Renal pelvis (tissue), 4 donors: ENCODE data around the gene GATAD2A. TPM values are rescaled to one million over a fixed set of nuclear protein-coding genes. Genes with fewer than 3 reads are reported as not detected.
A peak's percentile ranks its signal among the peaks of the same experiment; 100 is the strongest.

Experiments used
- DNase-seq: peaks from one replicate; pipeline ENCODE4 v3.0.0-alpha.2; 2013
- polyA plus RNA-seq, 3 donors: library from polyadenylated mRNA; unstranded; fragments of 120-200 nt; gene quantifications; one replicate each; pipeline ENCODE4 v1.2.1, GENCODE V29; 2013; ENCODE audit not compliant: insufficient read length in 3 of 3

Gene GATAD2A
- polyA plus RNA-seq, 3 donors, result 48.7 to 61.4 (median 56.4) TPM

GRCh38 chr19:19487950-19488874, 82.7 kb downstream of the GATAD2A start:
- no peak for DNase-seq

GRCh38 chr19:19488875-19489690, 83.6 kb downstream of the GATAD2A start:
- DNase-seq, result peak; percentile 95

GRCh38 chr19:19489804-19490204, 84.3 kb downstream of the GATAD2A start:
- no peak for DNase-seq

DNA sequence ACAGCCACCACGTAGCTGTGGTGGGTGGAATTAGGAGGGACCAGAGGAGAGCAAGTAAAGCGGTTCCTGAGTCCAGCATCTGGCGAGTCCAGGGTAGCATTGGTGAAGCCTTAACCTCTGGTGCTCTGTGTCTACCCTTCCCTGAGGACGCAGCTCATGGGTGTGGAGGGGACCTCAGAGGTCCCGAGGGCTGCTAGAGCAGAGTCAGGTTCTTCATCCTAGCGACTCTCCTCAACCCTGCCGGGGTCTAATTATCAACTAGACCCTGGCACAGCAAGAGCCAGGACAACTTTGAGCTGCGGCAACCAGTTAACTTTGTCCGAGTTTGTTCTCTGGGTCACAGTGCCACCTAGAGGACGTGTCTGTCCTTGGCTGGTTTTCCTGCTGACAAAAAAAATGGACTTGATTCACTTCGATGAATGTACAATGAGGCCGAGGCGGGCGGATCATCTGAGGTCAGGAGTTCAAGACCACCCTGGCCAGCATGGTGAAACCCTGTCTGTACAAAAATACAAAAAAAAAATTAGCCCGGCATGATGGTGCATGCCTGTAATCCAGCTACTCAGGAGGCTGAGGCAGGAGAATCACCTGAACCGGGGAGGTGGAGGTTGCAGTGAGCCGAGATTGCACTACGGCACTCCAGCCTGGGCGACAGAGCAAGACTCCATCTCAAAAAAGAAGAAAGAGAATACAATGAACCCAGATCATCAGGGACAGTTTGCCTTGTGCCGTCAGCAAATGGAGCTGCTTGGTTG, 84.9 kb downstream of the GATAD2A start:
- DNase-seq, result peak; percentile 90

DNA sequence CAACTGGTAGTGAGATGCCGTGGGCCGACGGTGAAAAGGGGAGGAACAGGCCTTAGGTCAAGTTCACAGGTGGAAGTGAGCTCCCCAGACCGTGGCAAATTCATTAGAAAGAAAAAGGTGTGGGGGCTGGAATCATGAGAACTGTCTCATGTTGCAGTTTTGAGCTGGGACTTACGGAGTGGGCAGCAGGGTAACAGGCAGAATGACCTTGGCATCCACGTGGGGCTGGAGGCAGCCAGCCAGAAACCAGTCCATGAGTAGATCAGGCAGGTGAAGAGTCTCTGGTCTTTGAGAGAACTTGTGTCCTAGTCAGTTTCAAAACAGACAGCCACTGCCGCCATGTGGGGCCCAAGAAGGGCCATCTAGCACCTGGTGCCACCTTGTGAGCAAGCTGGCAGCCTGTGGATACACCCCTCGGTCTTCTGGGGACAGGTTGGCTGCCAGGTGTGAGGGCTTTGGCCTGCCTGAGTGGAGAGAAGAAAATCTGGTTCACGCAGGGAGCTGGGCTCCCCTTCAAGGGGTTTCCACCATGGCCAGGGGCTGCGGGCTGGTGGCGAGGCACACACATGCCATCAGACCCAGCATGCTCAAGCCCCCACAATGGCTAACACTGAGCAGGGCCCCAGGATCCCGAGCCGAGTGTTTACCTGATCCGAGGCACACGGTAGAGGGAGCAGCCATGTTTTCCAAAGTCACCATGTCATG, 86.0 kb downstream of the GATAD2A start:
- no peak for DNase-seq

DNA sequence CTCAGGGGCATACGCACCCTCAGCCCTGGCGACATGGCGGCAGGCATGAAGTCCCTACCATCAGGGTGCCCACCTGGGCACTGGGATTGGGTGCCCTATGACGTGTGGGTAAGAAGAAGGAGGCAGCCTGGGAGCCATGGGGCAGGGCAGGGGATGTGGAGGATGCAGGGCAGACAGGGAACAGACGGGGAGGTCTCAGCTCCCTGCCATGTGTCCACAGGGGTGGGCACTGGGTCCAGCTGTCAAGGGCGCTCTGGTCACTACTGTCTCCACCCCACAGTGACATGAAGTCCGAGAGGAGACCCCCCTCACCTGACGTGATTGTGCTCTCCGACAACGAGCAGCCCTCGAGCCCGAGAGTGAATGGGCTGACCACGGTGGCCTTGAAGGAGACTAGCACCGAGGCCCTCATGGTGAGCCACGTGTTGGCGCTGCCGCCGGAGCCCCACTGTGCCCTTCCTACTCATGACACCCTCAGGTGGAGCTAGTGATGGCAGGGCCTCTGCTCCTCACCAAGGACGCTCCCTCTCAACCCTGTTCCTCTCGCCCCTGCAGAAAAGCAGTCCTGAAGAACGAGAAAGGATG, 86.6 kb downstream of the GATAD2A start:
- no peak for DNase-seq

- no peak for DNase-seq
These were observed 88.5 kb downstream of the GATAD2A start for GRCh38 chr19:19493841-19494546.

DNA sequence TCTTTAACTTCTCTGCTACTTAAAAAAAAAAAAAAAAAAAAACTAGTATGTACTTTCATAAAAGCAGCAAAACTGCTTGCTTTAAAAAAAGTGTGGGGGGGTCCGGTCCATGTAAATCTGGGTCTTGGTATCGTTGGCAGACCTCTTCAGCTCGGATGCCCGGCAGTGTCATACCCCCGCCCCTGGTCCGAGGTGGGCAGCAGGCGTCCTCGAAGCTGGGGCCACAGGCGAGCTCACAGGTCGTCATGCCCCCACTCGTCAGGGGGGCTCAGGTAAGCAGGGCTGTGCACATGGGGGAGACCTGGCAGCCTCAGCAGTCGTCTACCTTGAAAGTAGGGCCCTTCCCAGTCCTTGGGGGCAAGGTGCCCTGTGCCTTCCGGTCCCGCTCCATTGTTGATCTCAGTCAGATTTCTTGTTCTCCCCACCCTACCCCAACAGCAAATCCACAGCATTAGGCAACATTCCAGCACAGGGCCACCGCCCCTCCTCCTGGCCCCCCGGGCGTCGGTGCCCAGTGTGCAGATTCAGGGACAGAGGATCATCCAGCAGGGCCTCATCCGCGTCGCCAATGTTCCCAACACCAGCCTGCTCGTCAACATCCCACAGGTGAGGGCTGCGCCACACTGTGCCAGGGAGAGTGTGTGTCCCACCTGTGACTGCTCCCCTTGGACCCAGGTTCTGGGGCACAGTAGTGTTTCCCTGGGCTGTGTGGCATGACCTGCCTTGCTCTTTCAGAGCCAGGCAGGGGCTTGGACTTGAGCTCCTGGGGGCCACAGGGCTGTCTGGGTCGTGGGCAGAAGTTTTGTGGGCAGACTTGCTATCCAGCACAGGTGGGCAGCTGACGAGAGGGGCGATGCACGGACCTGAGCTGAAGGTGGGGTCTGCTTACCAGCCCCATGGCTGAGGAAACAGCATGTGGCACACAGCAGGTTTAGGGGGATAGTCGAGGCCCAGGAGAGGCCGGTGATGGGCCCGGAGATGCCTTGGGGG, 90.4 kb downstream of the GATAD2A start:
- no peak for DNase-seq

- DNase-seq, result no peak
These were observed 92.9 kb downstream of the GATAD2A start for GRCh38 chr19:19498255-19498991.

DNA sequence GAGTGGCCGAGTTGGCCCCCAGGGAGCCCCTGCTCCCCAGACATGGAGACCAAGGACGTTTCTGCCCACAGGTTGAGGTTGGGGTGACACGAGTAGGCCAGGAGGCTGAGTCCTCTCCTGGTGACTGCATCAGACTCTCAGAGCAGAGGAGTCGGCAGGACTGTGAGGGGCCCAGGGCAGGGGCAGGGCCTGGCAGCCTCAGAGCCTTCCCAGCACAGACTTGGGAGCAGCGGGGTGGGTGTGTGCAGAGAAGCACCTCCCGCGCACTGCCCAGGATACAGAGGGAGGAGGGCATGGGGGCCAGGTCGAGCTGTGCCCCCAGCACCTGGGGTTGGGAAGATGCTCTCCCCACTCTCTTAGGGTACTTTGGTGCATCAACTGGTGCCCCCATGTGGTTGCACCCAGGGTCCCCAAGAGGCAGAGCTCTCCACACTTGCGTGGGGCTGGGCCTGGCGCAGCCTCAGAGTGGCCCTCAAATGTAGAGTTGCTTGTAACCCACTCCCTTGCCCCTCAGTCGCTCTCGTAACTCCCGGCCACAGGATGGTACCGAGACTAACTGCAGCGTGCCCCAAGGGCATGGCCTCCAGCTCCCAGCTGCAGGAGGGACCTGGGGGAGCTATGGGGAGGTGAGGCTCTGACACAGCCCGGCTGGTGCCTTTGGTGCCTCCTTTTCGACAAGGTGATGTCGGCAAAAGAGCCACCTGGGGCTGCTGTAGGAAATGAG, 94.0 kb downstream of the GATAD2A start:
- DNase-seq, result no peak

DNA sequence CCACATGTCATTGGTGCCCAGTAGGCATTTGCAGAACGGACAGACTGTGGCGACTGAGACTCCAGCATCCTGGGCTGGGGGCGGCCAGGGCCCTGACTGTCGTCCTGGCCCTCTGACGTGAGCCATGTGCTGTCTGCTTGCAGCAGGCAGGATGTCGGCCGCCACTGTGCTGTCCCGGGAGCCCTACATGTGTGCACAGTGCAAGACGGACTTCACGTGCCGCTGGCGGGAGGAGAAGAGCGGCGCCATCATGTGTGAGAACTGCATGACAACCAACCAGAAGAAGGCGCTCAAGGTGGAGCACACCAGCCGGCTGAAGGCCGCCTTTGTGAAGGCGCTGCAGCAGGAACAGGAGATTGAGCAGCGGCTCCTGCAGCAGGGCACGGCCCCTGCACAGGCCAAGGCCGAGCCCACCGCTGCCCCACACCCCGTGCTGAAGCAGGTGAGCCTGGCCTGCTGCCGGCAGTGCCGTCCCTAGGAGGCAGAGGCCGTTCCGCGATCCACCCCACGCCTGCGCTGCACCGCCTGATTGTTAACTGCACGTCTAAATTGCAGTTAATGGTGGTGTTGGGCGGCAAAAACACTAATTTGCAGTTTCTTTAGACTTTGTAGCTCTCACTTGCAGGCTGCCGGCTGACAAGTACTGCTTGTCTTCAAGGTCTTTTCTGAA, 95.6 kb downstream of the GATAD2A start:
- no peak for DNase-seq

DNA sequence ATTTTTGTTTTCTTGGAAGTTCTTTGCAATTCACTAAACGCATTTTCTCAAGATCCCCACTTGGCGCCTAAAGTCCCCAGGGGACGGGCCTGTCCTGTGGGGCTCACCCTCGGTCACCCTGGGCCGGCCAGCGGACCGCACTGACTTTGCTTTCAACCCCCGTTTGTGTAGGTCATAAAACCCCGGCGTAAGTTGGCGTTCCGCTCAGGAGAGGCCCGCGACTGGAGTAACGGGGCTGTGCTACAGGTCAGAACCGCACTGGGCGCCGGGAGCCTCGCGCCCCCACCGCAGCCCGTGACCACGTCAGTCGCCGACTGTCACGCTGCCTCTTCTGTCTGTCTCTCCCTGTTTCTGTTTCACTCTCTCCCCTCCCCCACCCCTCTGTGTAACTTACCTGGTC, 96.3 kb downstream of the GATAD2A start:
- no peak for DNase-seq

GRCh38 chr19:19502281-19502680, 96.8 kb downstream of the GATAD2A start:
- no peak for DNase-seq

DNA sequence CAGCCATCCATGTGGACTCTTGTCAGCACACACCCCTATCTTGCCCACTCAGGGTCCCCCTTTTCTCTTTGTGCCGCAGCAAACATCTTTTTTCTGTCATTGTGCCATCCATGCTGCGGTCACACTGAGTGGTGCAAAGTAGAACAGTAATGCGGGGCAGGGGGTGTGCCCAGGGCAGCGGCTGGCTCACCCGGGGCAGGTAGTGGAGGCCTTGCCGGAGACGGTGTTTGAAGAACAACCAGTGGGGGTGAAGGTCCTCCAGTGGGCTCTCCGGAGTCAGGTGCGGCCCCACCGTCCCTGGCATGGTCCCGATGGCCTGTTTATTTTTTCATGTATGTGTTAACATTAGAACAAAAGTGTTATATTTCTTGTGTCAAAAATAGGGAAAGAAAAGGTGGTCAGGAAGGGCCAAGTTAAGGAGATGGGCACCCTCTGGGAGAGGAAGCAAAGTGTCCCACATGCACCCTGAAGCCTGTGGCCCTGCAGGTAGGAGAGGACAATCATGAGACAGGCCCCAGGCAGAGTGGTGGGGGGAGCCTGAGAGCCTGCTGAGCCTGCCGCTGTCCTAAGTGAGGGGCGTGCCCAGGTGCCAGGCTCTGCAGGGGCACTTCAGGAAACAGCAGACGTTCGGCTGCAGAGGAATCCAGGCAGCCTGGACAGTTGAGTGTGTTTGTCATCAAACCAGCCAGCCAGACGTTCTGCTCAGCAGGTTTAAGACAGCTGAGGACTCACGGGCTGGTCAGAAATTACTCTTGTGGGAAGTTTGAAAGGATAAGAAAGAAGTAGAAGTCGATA, 97.5 kb downstream of the GATAD2A start:
- no peak for DNase-seq

GRCh38 chr19:19504754-19505668, 99.5 kb downstream of the GATAD2A start:
- DNase-seq, result no peak
